Gastroesophageal sphincter (tissue), 4 donors: Measurements from ENCODE around the gene SGIP1. TPM values are rescaled to one million over a fixed set of nuclear protein-coding genes. Genes with fewer than 3 reads are reported as not detected.

ENCODE experiments used
- ATAC-seq: fragments of 150-250 bp; one replicate; pipeline ENCODE4 v1.9.1; 2016; ENCODE audit warnings: mild to moderate bottlenecking, moderate library complexity
- H3K27ac ChIP-seq, 4 donors: fragments of 200-600 bp; sonication (generic) in 3 of 4; 1 replicate in 3 of 4; 2 replicates in 1 of 4; pipeline ENCODE4 v1.5.1; 2016 to 2019
- H3K27me3 ChIP-seq: fragments of 200-600 bp; sonication (generic); one replicate; pipeline ENCODE4 v1.5.1; 2019
- H3K36me3 ChIP-seq, 2 donors: fragments of 200-600 bp; sonication (generic); one replicate each; pipeline ENCODE4 v1.5.1; 2019; ENCODE audit warnings: control low read depth in 1 of 2
- H3K4me1 ChIP-seq, 3 donors: fragments of 200-600 bp; sonication (generic); 1 replicate in 2 of 3; 2 replicates in 1 of 3; pipeline ENCODE4 v1.5.1; 2016 to 2019; ENCODE audit warnings: control low read depth in 2 of 3
- H3K4me3 ChIP-seq, 2 donors: fragments of 200-600 bp; sonication (generic); one replicate each; pipeline ENCODE4 v1.5.1; 2019; ENCODE audit warnings: mild to moderate bottlenecking in 1 of 2, moderate library complexity in 1 of 2
- H3K9me3 ChIP-seq, 3 donors: fragments of 200-600 bp; sonication (generic); one replicate each; pipeline ENCODE4 v1.5.1; 2017 to 2019; ENCODE audit warnings: control low read depth in 2 of 3
- EP300 ChIP-seq: sonication (generic); formaldehyde crosslinking; IDR thresholded peaks from one replicate; pipeline ENCODE4 v1.6.1; 2017; ENCODE audit warnings: antibody characterized with exemption, mild to moderate bottlenecking
- POLR2A ChIP-seq, 2 donors: fragments of 450-650 bp; IDR thresholded peaks; one replicate each; pipeline ENCODE4 v1.6.1; 2017; ENCODE audit warnings: antibody characterized with exemption in 2 of 2, mild to moderate bottlenecking in 2 of 2, moderate library complexity in 1 of 2
- POLR2AphosphoS5 ChIP-seq: sonication (generic); formaldehyde crosslinking; IDR thresholded peaks from one replicate; pipeline ENCODE4 v1.6.1; 2017; ENCODE audit warnings: antibody characterized with exemption
- WGBS, 2 donors: methylation state at CpG; one replicate each; pipeline ENCODE4 v1.1.5; 2018; ENCODE audit warnings: low coverage in 1 of 2; 5-methylcytosine and 5-hydroxymethylcytosine counted together
- total RNA-seq, 4 donors: library from RNA; depleted of rRNA; stranded (reverse); fragments of >200 nt; gene quantifications; one replicate each; pipeline ENCODE4 v1.1.0, GENCODE V29; 2016
- TF ChIP-seq, protein P1 (sequence below), 4 experiments: fragments of 200-600 bp in 2 of 4; fragments of 450-650 bp in 2 of 4; sonication (generic) in 1 of 4; IDR thresholded peaks; one replicate each; pipeline ENCODE4 v1.5.1; 2017 to 2019; ENCODE audit warnings: antibody characterized with exemption in 4 of 4, mild to moderate bottlenecking in 2 of 4, moderate library complexity in 2 of 4

SGIP1 gene
- total RNA-seq, 4 donors from 2014 or later, result 6.5 to 14.0 (median 10.7) TPM

DNA sequence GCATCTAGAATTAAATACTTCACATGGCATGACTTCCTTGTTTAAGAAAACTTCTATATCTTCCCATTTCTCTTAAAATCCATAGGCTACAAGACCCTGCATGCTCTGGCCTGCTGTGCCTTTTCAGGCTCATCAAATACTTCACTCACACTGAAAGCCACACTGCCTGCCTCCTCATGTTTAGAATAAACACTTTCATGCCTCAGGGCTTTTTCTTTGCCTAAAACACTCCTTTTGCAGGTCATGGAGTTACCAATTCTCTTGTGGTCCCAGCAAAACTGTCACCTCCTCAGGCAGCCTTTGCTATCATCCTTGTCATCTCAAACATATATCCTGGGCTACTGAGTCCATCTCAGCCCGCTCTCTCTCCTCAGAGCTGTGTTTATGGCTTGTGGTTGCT is 5.5 kb downstream of the SGIP1 start:
- ATAC-seq, result no peak
- Histone ChIP-seq H3K27me3 (no peaks in the 10 kb centered on the region), H3K4me3 (no peak overlapping the region), H3K4me1 (peaks cover 0 to 42% (median 4%) of the 10 kb centered on the region in 3 donors), H3K36me3 (no peaks in the 10 kb centered on the region), H3K9me3 (no peaks in the 10 kb centered on the region), H3K27ac (no peak overlapping the region)
- WGBS, 2 donors, result 93% methylated on average over 1 of the region's 1 CpG; no CpG with 5 or more reads in 1 of the 2 donors
- no peak for TF ChIP-seq EP300
- TF ChIP-seq POLR2A (IDR thresholded peaks at IDR 0.05), result no peak
- TF ChIP-seq, protein P1, sequence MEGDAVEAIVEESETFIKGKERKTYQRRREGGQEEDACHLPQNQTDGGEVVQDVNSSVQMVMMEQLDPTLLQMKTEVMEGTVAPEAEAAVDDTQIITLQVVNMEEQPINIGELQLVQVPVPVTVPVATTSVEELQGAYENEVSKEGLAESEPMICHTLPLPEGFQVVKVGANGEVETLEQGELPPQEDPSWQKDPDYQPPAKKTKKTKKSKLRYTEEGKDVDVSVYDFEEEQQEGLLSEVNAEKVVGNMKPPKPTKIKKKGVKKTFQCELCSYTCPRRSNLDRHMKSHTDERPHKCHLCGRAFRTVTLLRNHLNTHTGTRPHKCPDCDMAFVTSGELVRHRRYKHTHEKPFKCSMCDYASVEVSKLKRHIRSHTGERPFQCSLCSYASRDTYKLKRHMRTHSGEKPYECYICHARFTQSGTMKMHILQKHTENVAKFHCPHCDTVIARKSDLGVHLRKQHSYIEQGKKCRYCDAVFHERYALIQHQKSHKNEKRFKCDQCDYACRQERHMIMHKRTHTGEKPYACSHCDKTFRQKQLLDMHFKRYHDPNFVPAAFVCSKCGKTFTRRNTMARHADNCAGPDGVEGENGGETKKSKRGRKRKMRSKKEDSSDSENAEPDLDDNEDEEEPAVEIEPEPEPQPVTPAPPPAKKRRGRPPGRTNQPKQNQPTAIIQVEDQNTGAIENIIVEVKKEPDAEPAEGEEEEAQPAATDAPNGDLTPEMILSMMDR (IDR thresholded peaks at IDR 0.05), result no peak
- TF ChIP-seq POLR2AphosphoS5, result no peak

DNA sequence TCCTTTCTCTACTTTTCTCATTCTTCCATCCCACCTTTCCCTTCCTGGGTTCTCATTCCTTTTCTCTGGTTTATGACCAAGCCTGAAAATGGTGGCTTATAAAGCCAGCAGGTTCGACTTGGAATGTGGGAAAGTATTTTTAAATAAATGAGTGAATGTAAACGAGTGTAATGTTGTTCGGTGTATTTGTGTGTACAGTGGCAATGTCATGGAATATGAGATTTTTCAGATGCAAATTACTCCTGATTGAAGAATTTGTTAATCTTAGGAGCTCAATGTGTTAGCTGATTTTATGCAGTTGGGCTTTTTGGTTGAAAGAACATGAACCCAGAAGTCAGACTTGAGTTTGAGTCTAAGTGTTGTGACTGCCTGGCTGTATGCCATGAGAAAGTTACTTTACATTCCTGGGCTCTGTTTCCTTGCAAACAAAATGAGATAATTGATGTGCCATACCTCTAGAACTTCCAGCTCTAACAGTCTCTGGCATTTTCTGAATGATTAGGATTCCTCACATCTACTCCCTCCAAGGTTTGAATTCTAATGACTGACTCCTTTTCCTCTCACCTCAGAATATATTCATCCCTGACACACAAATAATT is 6.6 kb downstream of the SGIP1 start:
- Histone ChIP-seq H3K4me1 (peaks cover 0 to 39% (median 4%) of the 10 kb centered on the region in 3 donors), H3K9me3 (no peaks in the 10 kb centered on the region), H3K27me3 (no peaks in the 10 kb centered on the region), H3K36me3 (no peaks in the 10 kb centered on the region), H3K27ac (peak overlapping the region in 1 of 4 donors; percentile 29), H3K4me3 (no peak overlapping the region)
- 56 to 64% methylated on average over 3 of the region's 3 CpGs for WGBS, 2 donors
- no peak for ATAC-seq
- TF ChIP-seq POLR2A (IDR thresholded peaks at IDR 0.05), result no peak
- TF ChIP-seq, protein P1 (IDR thresholded peaks at IDR 0.05), result no peak
- TF ChIP-seq EP300, result no peak
- TF ChIP-seq POLR2AphosphoS5, result no peak

DNA sequence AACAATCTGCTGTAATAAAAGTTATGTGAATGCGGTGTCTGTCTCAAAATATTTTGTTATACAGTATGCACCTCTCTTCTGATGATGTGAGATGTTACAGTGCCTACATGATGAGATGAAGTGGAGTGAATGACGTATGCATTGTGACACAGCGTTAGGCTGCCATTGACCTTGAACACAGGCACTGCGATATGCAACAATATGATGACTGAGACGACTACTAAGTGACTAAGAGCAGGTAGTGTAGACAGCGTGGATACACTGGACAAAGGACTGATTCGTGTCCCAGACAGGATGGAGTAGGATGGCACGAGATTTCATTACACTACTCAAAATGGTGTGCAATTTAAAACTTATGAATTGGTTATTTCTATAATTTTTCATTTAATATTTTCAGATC is 8.4 kb downstream of the SGIP1 start:
- H3K27me3 ChIP-seq, result no peaks in the 10 kb centered on the region
- H3K4me3 ChIP-seq, result no peak overlapping the region
- ATAC-seq, result no peak
- H3K36me3 ChIP-seq, result no peaks in the 10 kb centered on the region
- peak overlapping the region in 1 of 4 donors; percentile 45 for H3K27ac ChIP-seq
- WGBS, 2 donors, result 88 to 98% methylated on average over 8 of the region's 8 CpGs
- TF ChIP-seq POLR2A (IDR thresholded peaks at IDR 0.05), result no peak
- no peaks in the 10 kb centered on the region for H3K9me3 ChIP-seq
- peaks cover 0 to 38% (median 4%) of the 10 kb centered on the region in 3 donors for H3K4me1 ChIP-seq

DNA sequence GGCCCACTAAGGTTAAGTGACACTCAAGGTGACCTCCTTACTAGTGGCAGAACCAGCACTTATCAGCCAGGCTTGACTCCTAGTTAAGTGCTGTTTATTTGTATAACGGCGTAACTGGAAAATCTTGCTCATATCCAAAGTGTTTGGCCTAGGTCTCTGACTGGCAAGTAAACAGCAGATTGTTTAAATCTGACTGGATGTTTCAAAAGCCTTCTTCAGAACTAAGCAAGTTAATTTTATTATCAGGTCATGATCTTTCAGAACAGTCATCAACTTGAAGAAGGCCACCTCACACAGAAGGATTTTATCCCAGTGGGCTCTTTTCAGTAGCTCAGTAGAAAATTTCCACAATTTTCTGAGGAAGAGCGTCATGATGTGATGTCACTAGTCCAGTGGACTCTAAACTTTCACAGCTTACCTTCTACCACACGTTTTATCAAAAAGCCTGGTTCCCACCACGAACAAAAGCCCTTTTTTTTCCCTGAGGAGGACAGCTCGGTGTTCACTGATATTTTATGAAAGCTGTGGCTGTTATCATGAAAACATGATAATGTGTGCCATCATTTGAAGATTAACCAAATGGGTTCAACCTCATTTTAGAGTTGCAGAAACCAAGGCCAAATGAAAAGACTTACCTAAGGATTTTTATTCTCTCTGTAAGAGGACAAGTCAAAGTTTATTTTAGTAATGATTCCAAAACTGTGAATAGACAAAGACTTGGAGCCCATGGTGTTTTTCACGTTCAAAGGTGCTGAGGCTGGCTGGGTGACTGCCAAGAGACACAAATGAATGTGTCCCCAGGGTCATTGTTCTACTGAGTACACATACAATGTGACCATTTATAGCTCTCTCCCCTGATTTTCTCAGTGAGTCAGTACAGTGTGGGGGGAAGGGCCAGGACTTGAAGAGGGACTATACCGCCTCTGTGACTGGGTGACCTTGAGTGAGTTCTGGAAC is 9.1 kb downstream of the SGIP1 start:
- H3K36me3 ChIP-seq, result no peaks in the 10 kb centered on the region
- 38 to 67% methylated on average over 6 to 8 of the region's 8 CpGs for WGBS, 2 donors
- H3K4me1 ChIP-seq, result peaks cover 0 to 38% (median 4%) of the 10 kb centered on the region in 3 donors
- no peak overlapping the region for H3K4me3 ChIP-seq
- H3K27ac ChIP-seq, result peak overlapping the region; percentile 41 to 47 (median 43)
- TF ChIP-seq POLR2AphosphoS5 (peak; percentile 35), EP300 (no peak)
- ATAC-seq, result peak; percentile 77
- no peaks in the 10 kb centered on the region for H3K9me3 ChIP-seq
- H3K27me3 ChIP-seq, result no peaks in the 10 kb centered on the region

DNA sequence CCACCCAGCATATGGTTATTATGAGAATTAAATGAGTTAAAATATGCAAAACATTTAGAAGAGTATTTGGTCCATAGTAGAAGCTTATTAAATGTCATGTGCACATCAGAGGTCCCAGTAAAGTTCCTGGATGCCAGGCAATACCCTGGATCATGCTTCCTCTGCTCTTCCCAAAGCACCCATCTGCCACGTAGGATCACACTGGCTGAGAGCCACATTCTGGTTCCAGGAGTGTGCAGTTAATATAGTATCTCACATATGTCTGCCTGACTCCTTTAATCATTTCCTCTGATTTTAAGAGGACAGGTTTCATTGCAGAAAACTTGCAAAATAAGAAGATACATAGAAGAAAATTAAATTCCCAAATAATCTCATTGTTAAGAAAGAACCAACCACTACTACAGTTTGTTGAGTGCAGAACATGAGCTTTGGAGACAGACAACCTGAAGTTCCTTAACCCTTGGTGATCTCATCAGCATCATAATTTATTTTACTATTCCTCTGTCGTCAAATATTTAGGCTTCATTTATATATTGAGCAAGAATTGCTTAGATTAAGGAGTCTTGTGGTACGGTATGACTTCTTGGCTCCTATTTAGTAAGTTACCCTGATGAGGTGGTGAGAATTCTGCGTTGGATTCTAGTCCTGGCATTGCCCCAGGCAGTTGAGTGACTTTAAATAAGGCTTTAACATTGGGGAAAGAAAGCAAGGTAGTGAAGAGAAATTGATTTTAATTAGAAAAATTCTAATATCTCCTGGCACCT is 12.3 kb downstream of the SGIP1 start:
- Histone ChIP-seq H3K4me1 (peaks cover 0 to 27% (median 4%) of the 10 kb centered on the region in 3 donors), H3K27ac (no peak overlapping the region), H3K9me3 (no peaks in the 10 kb centered on the region), H3K36me3 (no peaks in the 10 kb centered on the region), H3K4me3 (no peak overlapping the region), H3K27me3 (no peaks in the 10 kb centered on the region)
- TF ChIP-seq POLR2AphosphoS5, result no peak
- TF ChIP-seq EP300, result no peak
- 18 to 42% methylated on average over 4 of the region's 4 CpGs for WGBS, 2 donors
- ATAC-seq, result no peak

DNA sequence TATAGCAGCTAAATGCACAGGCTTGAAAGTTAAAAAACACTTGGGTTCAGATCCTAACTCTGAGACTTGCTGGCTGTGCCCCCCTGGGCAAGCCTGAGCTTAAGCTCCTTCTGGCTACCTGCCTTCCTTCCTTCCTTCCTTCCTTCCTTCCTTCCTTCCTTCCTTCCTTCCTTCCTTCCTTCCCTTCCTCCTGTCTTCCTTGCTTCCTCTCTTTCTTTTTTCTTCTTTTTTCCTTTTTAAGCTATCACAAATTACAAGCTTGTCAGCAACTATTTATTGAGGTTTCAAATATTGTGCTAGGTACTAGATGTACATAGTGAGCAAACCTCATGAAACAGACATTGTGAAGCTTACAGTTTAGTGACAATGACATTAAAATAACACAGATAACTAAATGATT is 15.1 kb downstream of the SGIP1 start:
- no peak overlapping the region for H3K4me3 ChIP-seq
- peaks cover 0 to 19% (median 0%) of the 10 kb centered on the region in 3 donors for H3K4me1 ChIP-seq
- no peak overlapping the region for H3K27ac ChIP-seq
- H3K9me3 ChIP-seq, result no peaks in the 10 kb centered on the region
- H3K27me3 ChIP-seq, result no peaks in the 10 kb centered on the region
- no peak for TF ChIP-seq POLR2A (IDR thresholded peaks at IDR 0.05)
- H3K36me3 ChIP-seq, result no peaks in the 10 kb centered on the region
- no peak for ATAC-seq
